Measurements from ENCODE around the gene PCDHGA6.

DNA sequence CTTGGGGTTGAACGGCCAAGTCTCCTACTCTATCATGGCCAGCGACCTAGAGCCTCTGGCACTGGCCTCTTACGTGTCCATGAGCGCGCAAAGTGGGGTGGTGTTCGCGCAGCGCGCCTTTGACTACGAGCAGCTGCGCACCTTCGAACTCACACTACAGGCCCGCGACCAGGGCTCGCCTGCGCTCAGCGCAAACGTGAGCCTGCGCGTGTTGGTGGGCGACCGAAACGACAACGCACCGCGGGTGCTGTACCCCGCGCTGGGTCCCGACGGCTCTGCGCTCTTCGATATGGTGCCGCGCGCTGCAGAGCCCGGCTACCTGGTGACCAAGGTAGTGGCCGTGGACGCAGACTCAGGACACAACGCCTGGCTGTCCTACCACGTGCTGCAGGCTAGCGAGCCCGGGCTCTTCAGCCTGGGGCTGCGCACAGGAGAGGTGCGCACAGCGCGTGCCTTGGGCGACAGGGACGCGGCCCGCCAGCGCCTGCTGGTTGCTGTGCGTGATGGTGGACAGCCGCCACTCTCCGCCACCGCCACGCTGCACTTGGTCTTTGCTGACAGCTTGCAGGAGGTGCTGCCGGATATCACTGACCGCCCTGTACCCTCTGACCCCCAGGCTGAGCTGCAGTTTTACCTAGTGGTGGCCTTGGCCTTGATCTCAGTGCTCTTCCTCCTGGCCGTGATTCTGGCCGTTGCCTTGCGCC is 26.0 kb downstream of the PCDHGA6 start:
- TF ChIP-seq FOSL1 (IDR thresholded peaks at IDR 0.05; ENCODE audit: insufficient read depth, low read depth, low read length) (no peak), RAD21 (IDR thresholded peaks at IDR 0.05 in 1 of 2, conservative IDR thresholded peaks at IDR 0.05 in 1 of 2; ENCODE audit: low read depth in 2 of 2, low read length in 2 of 2) (no peak), HDAC2 (IDR thresholded peaks at IDR 0.05; ENCODE audit: borderline replicate concordance in 1 of 2, low read depth in 2 of 2, low read length in 2 of 2) (no peak), JUN (IDR thresholded peaks at IDR 0.05; ENCODE audit: low read depth, low read length) (no peak), POLR2A (IDR thresholded peaks at IDR 0.05; ENCODE audit: control extremely low read depth in 1 of 2, low read depth in 2 of 2, low read length in 2 of 2) (no peak), CREB1 (IDR thresholded peaks at IDR 0.05) (no peak), EZH2 (IDR thresholded peaks at IDR 0.05; ENCODE audit: low read depth, low read length, severe bottlenecking) (no peak), SP1 (IDR thresholded peaks at IDR 0.05; ENCODE audit: low read depth, low read length) (no peak), TAF1 (IDR thresholded peaks at IDR 0.05; ENCODE audit: low read depth, low read length) (no peak), MAFK (IDR thresholded peaks at IDR 0.05; ENCODE audit: low read depth, low read length) (no peak), TEAD4 (IDR thresholded peaks at IDR 0.05; ENCODE audit: low read depth, low read length) (no peak)
- TF ChIP-seq, protein P1, sequence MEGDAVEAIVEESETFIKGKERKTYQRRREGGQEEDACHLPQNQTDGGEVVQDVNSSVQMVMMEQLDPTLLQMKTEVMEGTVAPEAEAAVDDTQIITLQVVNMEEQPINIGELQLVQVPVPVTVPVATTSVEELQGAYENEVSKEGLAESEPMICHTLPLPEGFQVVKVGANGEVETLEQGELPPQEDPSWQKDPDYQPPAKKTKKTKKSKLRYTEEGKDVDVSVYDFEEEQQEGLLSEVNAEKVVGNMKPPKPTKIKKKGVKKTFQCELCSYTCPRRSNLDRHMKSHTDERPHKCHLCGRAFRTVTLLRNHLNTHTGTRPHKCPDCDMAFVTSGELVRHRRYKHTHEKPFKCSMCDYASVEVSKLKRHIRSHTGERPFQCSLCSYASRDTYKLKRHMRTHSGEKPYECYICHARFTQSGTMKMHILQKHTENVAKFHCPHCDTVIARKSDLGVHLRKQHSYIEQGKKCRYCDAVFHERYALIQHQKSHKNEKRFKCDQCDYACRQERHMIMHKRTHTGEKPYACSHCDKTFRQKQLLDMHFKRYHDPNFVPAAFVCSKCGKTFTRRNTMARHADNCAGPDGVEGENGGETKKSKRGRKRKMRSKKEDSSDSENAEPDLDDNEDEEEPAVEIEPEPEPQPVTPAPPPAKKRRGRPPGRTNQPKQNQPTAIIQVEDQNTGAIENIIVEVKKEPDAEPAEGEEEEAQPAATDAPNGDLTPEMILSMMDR (IDR thresholded peaks at IDR 0.05; ENCODE audit: control extremely low read depth in 1 of 3, insufficient read depth in 1 of 3, low read depth in 1 of 3, low read length in 3 of 3) = no peak
- TF ChIP-seq, protein P2, sequence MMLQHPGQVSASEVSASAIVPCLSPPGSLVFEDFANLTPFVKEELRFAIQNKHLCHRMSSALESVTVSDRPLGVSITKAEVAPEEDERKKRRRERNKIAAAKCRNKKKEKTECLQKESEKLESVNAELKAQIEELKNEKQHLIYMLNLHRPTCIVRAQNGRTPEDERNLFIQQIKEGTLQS (IDR thresholded peaks at IDR 0.05; ENCODE audit: insufficient read depth, low read depth, low read length) = no peak
- TF ChIP-seq, protein P3, sequence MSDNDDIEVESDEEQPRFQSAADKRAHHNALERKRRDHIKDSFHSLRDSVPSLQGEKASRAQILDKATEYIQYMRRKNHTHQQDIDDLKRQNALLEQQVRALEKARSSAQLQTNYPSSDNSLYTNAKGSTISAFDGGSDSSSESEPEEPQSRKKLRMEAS (IDR thresholded peaks at IDR 0.05) = no peak

Measured in H1 (cell line).